Measurements from ENCODE around the gene ARHGAP35. TPM values are rescaled to one million over a fixed set of nuclear protein-coding genes. Genes with fewer than 3 reads are reported as not detected.

ARHGAP35 gene
- total RNA-seq, 1 experiment from 2014 or later, result 64.1 TPM

DNA sequence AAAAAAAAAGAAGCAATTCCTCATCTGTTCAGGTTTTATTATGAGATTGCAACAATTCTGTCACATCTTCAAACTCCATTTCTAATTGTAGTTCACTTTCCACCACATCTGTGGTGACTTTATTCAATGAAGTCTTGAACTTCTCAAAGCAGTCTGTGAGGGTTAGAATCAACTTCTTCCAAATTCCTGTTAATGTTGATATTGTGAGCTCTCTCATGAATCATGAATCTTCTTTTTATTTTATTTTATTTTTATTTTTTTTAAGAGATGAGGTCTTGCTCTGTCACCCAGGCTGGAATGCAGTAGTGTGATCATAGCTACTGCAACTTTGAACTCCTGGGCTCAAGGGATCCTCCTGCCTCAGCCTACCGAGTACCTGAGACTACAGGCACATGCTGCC lies 19.6 kb downstream of the ARHGAP35 start:
- Histone ChIP-seq H3K9me3 (ENCODE audit: control insufficient read depth, insufficient read depth, low read depth, low read length) (no peaks in the 10 kb centered on the region), H3K27ac (ENCODE audit: low read length) (peak overlapping the region; percentile 20; the same call in 1 of the 2 replicates), H3K4me1 (ENCODE audit: control insufficient read depth, insufficient read depth, low read length) (peaks cover 29% of the 10 kb centered on the region), H3K36me3 (ENCODE audit: control insufficient read depth, insufficient read depth, low read length) (no peaks in the 10 kb centered on the region), H3K4me3 (ENCODE audit: low read depth in 2 of 2, low read length in 2 of 2) (no peak overlapping the region), H3K27me3 (ENCODE audit: control insufficient read depth, insufficient read depth, low read length) (no peaks in the 10 kb centered on the region)
- no TSS peak for BruUV-seq (replicated peaks)
- ChIA-PET POLR2A (no interaction called here), CTCF (no interaction called here)
- intact Hi-C loops (cut with micrococcal nuclease; ENCODE audit: unreplicated experiment) (no loop called here), in situ Hi-C loops (cut with HindIII; ENCODE audit: low pct_unique_long_range_greater_than_20kb, low sequenced_read_pairs) (no loop called here)
- TF ChIP-seq, protein P1, sequence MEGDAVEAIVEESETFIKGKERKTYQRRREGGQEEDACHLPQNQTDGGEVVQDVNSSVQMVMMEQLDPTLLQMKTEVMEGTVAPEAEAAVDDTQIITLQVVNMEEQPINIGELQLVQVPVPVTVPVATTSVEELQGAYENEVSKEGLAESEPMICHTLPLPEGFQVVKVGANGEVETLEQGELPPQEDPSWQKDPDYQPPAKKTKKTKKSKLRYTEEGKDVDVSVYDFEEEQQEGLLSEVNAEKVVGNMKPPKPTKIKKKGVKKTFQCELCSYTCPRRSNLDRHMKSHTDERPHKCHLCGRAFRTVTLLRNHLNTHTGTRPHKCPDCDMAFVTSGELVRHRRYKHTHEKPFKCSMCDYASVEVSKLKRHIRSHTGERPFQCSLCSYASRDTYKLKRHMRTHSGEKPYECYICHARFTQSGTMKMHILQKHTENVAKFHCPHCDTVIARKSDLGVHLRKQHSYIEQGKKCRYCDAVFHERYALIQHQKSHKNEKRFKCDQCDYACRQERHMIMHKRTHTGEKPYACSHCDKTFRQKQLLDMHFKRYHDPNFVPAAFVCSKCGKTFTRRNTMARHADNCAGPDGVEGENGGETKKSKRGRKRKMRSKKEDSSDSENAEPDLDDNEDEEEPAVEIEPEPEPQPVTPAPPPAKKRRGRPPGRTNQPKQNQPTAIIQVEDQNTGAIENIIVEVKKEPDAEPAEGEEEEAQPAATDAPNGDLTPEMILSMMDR (IDR thresholded peaks at IDR 0.05), result no peak
- TF ChIP-seq POLR2AphosphoS5 (IDR thresholded peaks at IDR 0.05; ENCODE audit: low read depth, low read length) (no peak), SIN3A (IDR thresholded peaks at IDR 0.05; ENCODE audit: borderline replicate concordance, insufficient read depth, low read depth, low read length) (no peak), TCF7L2 (IDR thresholded peaks at IDR 0.05; ENCODE audit: low read depth, low read length) (no peak)
- TF ChIP-seq, protein P2, sequence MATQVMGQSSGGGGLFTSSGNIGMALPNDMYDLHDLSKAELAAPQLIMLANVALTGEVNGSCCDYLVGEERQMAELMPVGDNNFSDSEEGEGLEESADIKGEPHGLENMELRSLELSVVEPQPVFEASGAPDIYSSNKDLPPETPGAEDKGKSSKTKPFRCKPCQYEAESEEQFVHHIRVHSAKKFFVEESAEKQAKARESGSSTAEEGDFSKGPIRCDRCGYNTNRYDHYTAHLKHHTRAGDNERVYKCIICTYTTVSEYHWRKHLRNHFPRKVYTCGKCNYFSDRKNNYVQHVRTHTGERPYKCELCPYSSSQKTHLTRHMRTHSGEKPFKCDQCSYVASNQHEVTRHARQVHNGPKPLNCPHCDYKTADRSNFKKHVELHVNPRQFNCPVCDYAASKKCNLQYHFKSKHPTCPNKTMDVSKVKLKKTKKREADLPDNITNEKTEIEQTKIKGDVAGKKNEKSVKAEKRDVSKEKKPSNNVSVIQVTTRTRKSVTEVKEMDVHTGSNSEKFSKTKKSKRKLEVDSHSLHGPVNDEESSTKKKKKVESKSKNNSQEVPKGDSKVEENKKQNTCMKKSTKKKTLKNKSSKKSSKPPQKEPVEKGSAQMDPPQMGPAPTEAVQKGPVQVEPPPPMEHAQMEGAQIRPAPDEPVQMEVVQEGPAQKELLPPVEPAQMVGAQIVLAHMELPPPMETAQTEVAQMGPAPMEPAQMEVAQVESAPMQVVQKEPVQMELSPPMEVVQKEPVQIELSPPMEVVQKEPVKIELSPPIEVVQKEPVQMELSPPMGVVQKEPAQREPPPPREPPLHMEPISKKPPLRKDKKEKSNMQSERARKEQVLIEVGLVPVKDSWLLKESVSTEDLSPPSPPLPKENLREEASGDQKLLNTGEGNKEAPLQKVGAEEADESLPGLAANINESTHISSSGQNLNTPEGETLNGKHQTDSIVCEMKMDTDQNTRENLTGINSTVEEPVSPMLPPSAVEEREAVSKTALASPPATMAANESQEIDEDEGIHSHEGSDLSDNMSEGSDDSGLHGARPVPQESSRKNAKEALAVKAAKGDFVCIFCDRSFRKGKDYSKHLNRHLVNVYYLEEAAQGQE (IDR thresholded peaks at IDR 0.05; ENCODE audit: insufficient read depth in 1 of 2, low read depth in 2 of 2, low read length in 1 of 2), result no peak
- no peak for ATAC-seq
- DNase-seq (ENCODE audit: low read depth, low spot score), result no peak

DNA sequence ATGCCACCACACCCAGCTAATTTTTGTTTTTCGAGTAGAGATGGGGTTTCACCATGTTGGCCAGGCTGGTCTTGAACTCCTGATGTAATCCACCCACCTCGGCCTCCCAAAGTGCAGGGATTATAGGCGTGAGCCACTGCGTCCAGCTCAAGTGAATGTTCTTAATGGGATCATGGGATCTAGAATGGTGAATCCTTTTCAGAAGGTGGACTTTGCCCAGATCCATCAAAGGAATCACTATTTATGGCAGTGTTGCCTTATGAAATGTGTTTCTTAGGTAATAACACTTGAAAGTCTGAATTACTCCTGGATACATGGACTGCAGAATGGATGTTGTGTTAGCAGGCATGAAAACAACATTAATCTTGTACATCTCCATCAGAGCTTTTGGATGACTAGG lies 20.3 kb downstream of the ARHGAP35 start:
- no peak for DNase-seq (ENCODE audit: low read depth, low spot score)
- H3K4me3 ChIP-seq (ENCODE audit: low read depth in 2 of 2, low read length in 2 of 2), result no peak overlapping the region
- H3K27ac ChIP-seq (ENCODE audit: low read length), result no peak overlapping the region
- H3K27me3 ChIP-seq (ENCODE audit: control insufficient read depth, insufficient read depth, low read length), result no peaks in the 10 kb centered on the region
- no peaks in the 10 kb centered on the region for H3K9me3 ChIP-seq (ENCODE audit: control insufficient read depth, insufficient read depth, low read depth, low read length)
- no peaks in the 10 kb centered on the region for H3K36me3 ChIP-seq (ENCODE audit: control insufficient read depth, insufficient read depth, low read length)
- in situ Hi-C loops (cut with HindIII; ENCODE audit: low pct_unique_long_range_greater_than_20kb, low sequenced_read_pairs), result no loop called here
- peaks cover 26% of the 10 kb centered on the region for H3K4me1 ChIP-seq (ENCODE audit: control insufficient read depth, insufficient read depth, low read length)
- CTCF ChIA-PET, result no interaction called here
- POLR2A ChIA-PET, result no interaction called here
- TF ChIP-seq SIN3A (IDR thresholded peaks at IDR 0.05; ENCODE audit: borderline replicate concordance, insufficient read depth, low read depth, low read length), result no peak
- no peak for TF ChIP-seq TCF7L2 (IDR thresholded peaks at IDR 0.05; ENCODE audit: low read depth, low read length)
- ATAC-seq, result no peak
- no TSS peak for BruUV-seq (replicated peaks)
- intact Hi-C loops (cut with micrococcal nuclease; ENCODE audit: unreplicated experiment), result no loop called here

DNA sequence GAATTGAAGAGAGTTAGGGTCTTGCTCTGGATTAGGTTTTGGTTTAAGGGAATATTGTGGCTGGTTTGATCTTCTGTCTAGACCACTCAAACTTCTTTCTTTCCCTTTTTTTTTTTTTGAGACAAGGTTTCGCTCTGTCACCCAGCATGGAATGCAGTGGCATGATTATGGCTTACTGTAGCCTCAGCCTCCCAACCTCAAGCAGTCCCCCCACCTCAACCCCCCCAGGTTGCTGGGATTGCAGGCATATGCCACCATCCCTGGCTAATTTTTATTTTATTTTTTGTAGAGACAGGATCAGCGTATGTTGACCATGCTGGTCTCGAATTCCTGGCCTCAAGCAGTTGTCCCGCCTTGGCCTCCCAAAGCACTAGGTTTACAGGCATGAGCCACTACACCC lies 21.2 kb downstream of the ARHGAP35 start:
- intact Hi-C loops (cut with micrococcal nuclease; ENCODE audit: unreplicated experiment), result no loop called here
- Histone ChIP-seq H3K27ac (ENCODE audit: low read length) (0 out of 2 replicates have a peak overlapping the region, but pooled peaks have one; percentile 2), H3K4me1 (ENCODE audit: control insufficient read depth, insufficient read depth, low read length) (peaks cover 32% of the 10 kb centered on the region), H3K36me3 (ENCODE audit: control insufficient read depth, insufficient read depth, low read length) (no peaks in the 10 kb centered on the region), H3K9me3 (ENCODE audit: control insufficient read depth, insufficient read depth, low read depth, low read length) (no peaks in the 10 kb centered on the region), H3K4me3 (ENCODE audit: low read depth in 2 of 2, low read length in 2 of 2) (no peak overlapping the region), H3K27me3 (ENCODE audit: control insufficient read depth, insufficient read depth, low read length) (no peaks in the 10 kb centered on the region)
- TF ChIP-seq, protein P2 (IDR thresholded peaks at IDR 0.05; ENCODE audit: insufficient read depth in 1 of 2, low read depth in 2 of 2, low read length in 1 of 2), result no peak
- no peak for TF ChIP-seq SIN3A (IDR thresholded peaks at IDR 0.05; ENCODE audit: borderline replicate concordance, insufficient read depth, low read depth, low read length)
- no peak for TF ChIP-seq TCF7L2 (IDR thresholded peaks at IDR 0.05; ENCODE audit: low read depth, low read length)
- no peak for TF ChIP-seq POLR2AphosphoS5 (IDR thresholded peaks at IDR 0.05; ENCODE audit: low read depth, low read length)
- TF ChIP-seq, protein P1 (IDR thresholded peaks at IDR 0.05), result no peak
- BruUV-seq (replicated peaks), result no TSS peak
- POLR2A ChIA-PET, result interaction anchor here (0.6 kb wide), 1 partner anchor 8 kb away, joined by 11 read pairs; no protein-coding TSS in a partner anchor
- CTCF ChIA-PET, result no interaction called here
- ATAC-seq (no peak), DNase-seq (ENCODE audit: low read depth, low spot score) (no peak)
- in situ Hi-C loops (cut with HindIII; ENCODE audit: low pct_unique_long_range_greater_than_20kb, low sequenced_read_pairs), result no loop called here
